Kidney epithelial cell (primary cell): Measurements from ENCODE around the gene MUC5B. TPM values are rescaled to one million over a fixed set of nuclear protein-coding genes. Genes with fewer than 3 reads are reported as not detected.

Experiments
- DNase-seq: peaks from one replicate; pipeline ENCODE4 v3.0.0-alpha.2; 2010; ENCODE audit warnings: low read depth
- H3K27me3 ChIP-seq: 2 replicates; pipeline ENCODE4 v1.6.0; 2011; ENCODE audit warnings: low read length; ENCODE audit not compliant: control insufficient read depth, insufficient read depth
- H3K36me3 ChIP-seq: 2 replicates; pipeline ENCODE4 v1.5.1; 2011; ENCODE audit warnings: low read length; ENCODE audit not compliant: control insufficient read depth, insufficient read depth
- H3K4me3 ChIP-seq: 2 replicates; pipeline ENCODE4 v1.5.1; 2011; ENCODE audit warnings: low read depth, mild to moderate bottlenecking, control low read depth, low read length
- total RNA-seq: library from RNA; depleted of rRNA; stranded (reverse); fragments of >200 nt; gene quantifications from 2 replicates; pipeline ENCODE4 v1.2.3, GENCODE V29; 2015
- TF ChIP-seq, protein P1 (sequence below): IDR thresholded peaks from 2 replicates; pipeline ENCODE4 v1.5.1; 2011; ENCODE audit warnings: mild to moderate bottlenecking, moderate library complexity, low read length, control low read depth, inconsistent platforms; ENCODE audit not compliant: insufficient read depth, poor library complexity, severe bottlenecking

MUC5B gene
- total RNA-seq, 1 donor from 2014 or later, result not detected

- TF ChIP-seq, protein P1, sequence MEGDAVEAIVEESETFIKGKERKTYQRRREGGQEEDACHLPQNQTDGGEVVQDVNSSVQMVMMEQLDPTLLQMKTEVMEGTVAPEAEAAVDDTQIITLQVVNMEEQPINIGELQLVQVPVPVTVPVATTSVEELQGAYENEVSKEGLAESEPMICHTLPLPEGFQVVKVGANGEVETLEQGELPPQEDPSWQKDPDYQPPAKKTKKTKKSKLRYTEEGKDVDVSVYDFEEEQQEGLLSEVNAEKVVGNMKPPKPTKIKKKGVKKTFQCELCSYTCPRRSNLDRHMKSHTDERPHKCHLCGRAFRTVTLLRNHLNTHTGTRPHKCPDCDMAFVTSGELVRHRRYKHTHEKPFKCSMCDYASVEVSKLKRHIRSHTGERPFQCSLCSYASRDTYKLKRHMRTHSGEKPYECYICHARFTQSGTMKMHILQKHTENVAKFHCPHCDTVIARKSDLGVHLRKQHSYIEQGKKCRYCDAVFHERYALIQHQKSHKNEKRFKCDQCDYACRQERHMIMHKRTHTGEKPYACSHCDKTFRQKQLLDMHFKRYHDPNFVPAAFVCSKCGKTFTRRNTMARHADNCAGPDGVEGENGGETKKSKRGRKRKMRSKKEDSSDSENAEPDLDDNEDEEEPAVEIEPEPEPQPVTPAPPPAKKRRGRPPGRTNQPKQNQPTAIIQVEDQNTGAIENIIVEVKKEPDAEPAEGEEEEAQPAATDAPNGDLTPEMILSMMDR, result no peak
- Histone ChIP-seq H3K36me3 (peaks cover 2% of the 10 kb centered on the region), H3K27me3 (no peaks in the 10 kb centered on the region), H3K4me3 (no peak overlapping the region)
- DNase-seq, result no peak
These were observed 70.1 kb downstream of the MUC5B start for GRCh38 chr11:1292644-1293618.

DNA sequence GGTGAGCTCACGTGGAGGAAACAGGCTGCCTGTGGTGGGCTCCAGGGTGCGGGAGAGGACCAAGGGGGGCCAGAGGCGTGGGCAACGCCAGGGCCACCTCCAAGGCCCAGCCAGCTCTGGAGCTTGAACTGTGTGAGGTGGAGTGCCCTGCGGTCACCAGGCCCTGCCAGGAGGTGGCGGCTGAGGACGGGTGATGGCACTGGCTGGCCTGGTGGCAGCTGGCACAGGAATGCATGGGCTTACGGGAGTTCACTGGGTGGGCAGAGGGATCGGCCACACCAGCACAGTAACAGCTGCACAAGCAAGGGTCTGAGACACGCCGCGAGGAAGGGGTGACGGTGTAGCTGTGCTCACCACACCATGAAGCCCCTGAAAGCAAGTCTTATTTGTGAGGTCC lies 70.8 kb downstream of the MUC5B start:
- Histone ChIP-seq H3K4me3 (no peak overlapping the region), H3K36me3 (peaks cover 4% of the 10 kb centered on the region), H3K27me3 (no peaks in the 10 kb centered on the region)
- TF ChIP-seq, protein P1, result peak; percentile 40
- DNase-seq, result no peak

DNA sequence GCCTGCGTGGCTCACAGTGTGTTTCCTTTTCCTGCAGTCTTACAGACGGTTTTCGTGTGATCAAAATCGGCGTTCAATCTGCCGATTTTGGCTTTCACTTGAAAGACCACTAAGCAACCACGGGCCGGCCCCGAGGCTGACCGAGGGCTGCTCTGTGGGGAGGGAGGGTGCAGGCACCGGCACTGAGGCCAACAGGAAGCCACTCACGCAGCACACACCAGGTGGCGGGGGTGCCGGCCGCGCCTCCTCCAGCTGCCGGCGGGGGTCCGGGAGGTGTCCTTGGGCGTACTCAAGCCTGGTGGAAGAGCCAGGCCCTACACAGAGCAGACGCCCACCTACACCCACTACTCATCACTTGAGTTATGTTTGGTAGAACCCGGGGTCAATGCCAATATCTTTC lies 72.2 kb downstream of the MUC5B start:
- TF ChIP-seq, protein P1, result no peak
- DNase-seq, result no peak
- H3K36me3 ChIP-seq, result peaks cover 4% of the 10 kb centered on the region
- H3K27me3 ChIP-seq, result no peaks in the 10 kb centered on the region
- H3K4me3 ChIP-seq, result no peak overlapping the region

- no peak for DNase-seq
- TF ChIP-seq, protein P1, result no peak
- H3K36me3 ChIP-seq, result peaks cover 4% of the 10 kb centered on the region
- no peak overlapping the region for H3K4me3 ChIP-seq
- no peaks in the 10 kb centered on the region for H3K27me3 ChIP-seq
These were observed 72.7 kb downstream of the MUC5B start for GRCh38 chr11:1295591-1295990.

GRCh38 chr11:1296287-1296686 lies 73.4 kb downstream of the MUC5B start:
- DNase-seq, result no peak
- Histone ChIP-seq H3K36me3 (peaks cover 4% of the 10 kb centered on the region), H3K27me3 (no peaks in the 10 kb centered on the region), H3K4me3 (no peak overlapping the region)
- TF ChIP-seq, protein P1, result no peak
